SK-N-SH treated with all-trans-retinoic acid at 6 μM for 48 hours (cell line): Measurements from ENCODE around the gene TFG.

Source experiments
- ATAC-seq: fragments of 200-7000 bp; cut with Tn5 transposase; 3 replicates; pipeline ENCODE4 v1.9.1; 2020; ENCODE audit warnings: mild to moderate bottlenecking, moderate library complexity
- ARNTL ChIP-seq: fragments of 450-650 bp; formaldehyde crosslinking; IDR thresholded peaks from 2 replicates; pipeline ENCODE4 v1.5.0; 2020; ENCODE audit warnings: low read depth, mild to moderate bottlenecking, moderate library complexity, borderline replicate concordance
- BACH2 ChIP-seq: fragments of 250-450 bp; sonication (Bioruptor Pico); IDR thresholded peaks from 2 replicates; pipeline ENCODE4 v1.9.0; 2021; ENCODE audit warnings: mild to moderate bottlenecking, borderline replicate concordance
- CSDC2 ChIP-seq: fragments of 250-450 bp; sonication (Bioruptor Pico); IDR thresholded peaks from 2 replicates; pipeline ENCODE4 v1.5.0; 2020; ENCODE audit warnings: mild to moderate bottlenecking, moderate library complexity
- ESRRG ChIP-seq: fragments of 250-450 bp; sonication (Bioruptor Pico); IDR thresholded peaks from 2 replicates; pipeline ENCODE4 v1.6.1; 2021; ENCODE audit warnings: mild to moderate bottlenecking
- GLIS3 ChIP-seq: fragments of 250-450 bp; sonication (Bioruptor Pico); IDR thresholded peaks from 2 replicates; pipeline ENCODE4 v1.5.0; 2020; ENCODE audit warnings: mild to moderate bottlenecking, moderate library complexity
- ISL1 ChIP-seq: fragments of 250-450 bp; sonication (Bioruptor Pico); IDR thresholded peaks from 2 replicates; pipeline ENCODE4 v2.1.2; 2022; ENCODE audit warnings: mild to moderate bottlenecking, moderate library complexity
- OSR1 ChIP-seq: fragments of 250-450 bp; sonication (Bioruptor Pico); IDR thresholded peaks from 2 replicates; pipeline ENCODE4 v1.8.0; 2022; ENCODE audit warnings: moderate library complexity, mild to moderate bottlenecking, inconsistent platforms
- PPARA ChIP-seq: fragments of 250-450 bp; sonication (Bioruptor Pico); IDR thresholded peaks from 2 replicates; pipeline ENCODE4 v1.5.0; 2020; ENCODE audit warnings: mild to moderate bottlenecking, borderline replicate concordance
- RARB ChIP-seq: fragments of 250-450 bp; sonication (Bioruptor Pico); IDR thresholded peaks from 2 replicates; pipeline ENCODE4 v1.8.0; 2021; ENCODE audit warnings: mild to moderate bottlenecking, moderate library complexity
- SNAI2 ChIP-seq: fragments of 250-450 bp; sonication (Bioruptor Pico); IDR thresholded peaks from 2 replicates; pipeline ENCODE4 v1.5.0; 2020; ENCODE audit warnings: mild to moderate bottlenecking, moderate library complexity
- TCF4 ChIP-seq: fragments of 250-450 bp; sonication (Bioruptor Pico); IDR thresholded peaks from 2 replicates; pipeline ENCODE4 v1.8.0; 2021; ENCODE audit warnings: mild to moderate bottlenecking, moderate library complexity, borderline replicate concordance
- TOX ChIP-seq: fragments of 250-450 bp; sonication (Bioruptor Pico); IDR thresholded peaks from 2 replicates; pipeline ENCODE4 v1.8.0; 2021; ENCODE audit warnings: mild to moderate bottlenecking, moderate library complexity, borderline replicate concordance
- ZC3H10 ChIP-seq: fragments of 250-450 bp; sonication (Bioruptor Pico); IDR thresholded peaks from 2 replicates; pipeline ENCODE4 v1.5.1; 2021; ENCODE audit warnings: mild to moderate bottlenecking, moderate library complexity
- ZFP3 ChIP-seq: fragments of 250-450 bp; sonication (Bioruptor Pico); IDR thresholded peaks from 2 replicates; pipeline ENCODE4 v1.5.0; 2020; ENCODE audit warnings: mild to moderate bottlenecking, moderate library complexity
- ZFP30 ChIP-seq: fragments of 450-650 bp; formaldehyde crosslinking; IDR thresholded peaks from 2 replicates; pipeline ENCODE4 v1.5.0; 2022; ENCODE audit warnings: mild to moderate bottlenecking, moderate library complexity
- ZNF565 ChIP-seq: fragments of 450-650 bp; formaldehyde crosslinking; conservative IDR thresholded peaks from 2 replicates; pipeline ENCODE4 v1.5.0; 2020; ENCODE audit warnings: low read depth, mild to moderate bottlenecking, moderate library complexity
- ZNF70 ChIP-seq: fragments of 450-650 bp; formaldehyde crosslinking; IDR thresholded peaks from 2 replicates; pipeline ENCODE4 v1.5.0; 2020; ENCODE audit warnings: mild to moderate bottlenecking, moderate library complexity
- ZNF8 ChIP-seq: fragments of 450-650 bp; formaldehyde crosslinking; IDR thresholded peaks from 2 replicates; pipeline ENCODE4 v1.5.0; 2020; ENCODE audit warnings: mild to moderate bottlenecking, moderate library complexity
- TF ChIP-seq, protein P1 (sequence below): fragments of 250-450 bp; sonication (Bioruptor Pico); IDR thresholded peaks from 2 replicates; pipeline ENCODE4 v1.5.1; 2021; ENCODE audit warnings: mild to moderate bottlenecking, moderate library complexity
- TF ChIP-seq, protein P2 (sequence below): fragments of 250-450 bp; sonication (Bioruptor Pico); IDR thresholded peaks from 2 replicates; pipeline ENCODE4 v1.8.0; 2020; ENCODE audit warnings: mild to moderate bottlenecking, moderate library complexity, borderline replicate concordance
- TF ChIP-seq, protein P3 (sequence below): fragments of 250-450 bp; sonication (Bioruptor Pico); IDR thresholded peaks from 2 replicates; pipeline ENCODE4 v1.5.0; 2020; ENCODE audit warnings: mild to moderate bottlenecking, moderate library complexity
- TF ChIP-seq, protein P4 (sequence below): fragments of 250-450 bp; sonication (Bioruptor Pico); IDR thresholded peaks from 2 replicates; pipeline ENCODE4 v1.5.1; 2020; ENCODE audit warnings: low read depth, mild to moderate bottlenecking, moderate library complexity
- TF ChIP-seq, protein P5 (sequence below): fragments of 250-450 bp; sonication (Bioruptor Pico); IDR thresholded peaks from 2 replicates; pipeline ENCODE4 v1.8.0; 2021; ENCODE audit warnings: low read depth, mild to moderate bottlenecking, moderate library complexity, borderline replicate concordance

TFG gene

DNA sequence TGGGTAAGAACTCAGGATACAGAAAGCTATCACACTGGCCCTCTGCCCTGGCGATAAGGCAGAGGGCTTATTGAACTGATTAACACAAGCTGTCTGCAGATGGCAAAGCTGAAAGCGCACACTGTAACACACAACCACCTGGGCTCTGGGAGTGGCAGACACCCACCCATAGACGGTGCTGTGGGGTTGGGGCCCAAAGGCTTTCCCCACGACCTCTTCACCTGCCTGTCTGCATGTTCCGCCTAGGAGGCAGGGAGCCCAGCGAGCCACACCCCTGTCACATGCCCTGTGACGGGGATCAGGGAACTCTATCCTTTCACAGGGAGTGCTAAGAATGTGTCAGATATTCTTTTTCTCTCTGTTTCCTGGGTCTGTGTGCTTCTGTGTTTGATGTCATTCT is 12.1 kb upstream of the TFG start:
- no peak for ATAC-seq
- TF ChIP-seq, protein P1, sequence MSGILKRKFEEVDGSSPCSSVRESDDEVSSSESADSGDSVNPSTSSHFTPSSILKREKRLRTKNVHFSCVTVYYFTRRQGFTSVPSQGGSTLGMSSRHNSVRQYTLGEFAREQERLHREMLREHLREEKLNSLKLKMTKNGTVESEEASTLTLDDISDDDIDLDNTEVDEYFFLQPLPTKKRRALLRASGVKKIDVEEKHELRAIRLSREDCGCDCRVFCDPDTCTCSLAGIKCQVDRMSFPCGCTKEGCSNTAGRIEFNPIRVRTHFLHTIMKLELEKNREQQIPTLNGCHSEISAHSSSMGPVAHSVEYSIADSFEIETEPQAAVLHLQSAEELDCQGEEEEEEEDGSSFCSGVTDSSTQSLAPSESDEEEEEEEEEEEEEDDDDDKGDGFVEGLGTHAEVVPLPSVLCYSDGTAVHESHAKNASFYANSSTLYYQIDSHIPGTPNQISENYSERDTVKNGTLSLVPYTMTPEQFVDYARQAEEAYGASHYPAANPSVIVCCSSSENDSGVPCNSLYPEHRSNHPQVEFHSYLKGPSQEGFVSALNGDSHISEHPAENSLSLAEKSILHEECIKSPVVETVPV (CRISPR knock-in tag): no peak
- TF ChIP-seq ISL1 (CRISPR knock-in tag): no peak
- TF ChIP-seq OSR1 (CRISPR knock-in tag): no peak
- TF ChIP-seq, protein P2, sequence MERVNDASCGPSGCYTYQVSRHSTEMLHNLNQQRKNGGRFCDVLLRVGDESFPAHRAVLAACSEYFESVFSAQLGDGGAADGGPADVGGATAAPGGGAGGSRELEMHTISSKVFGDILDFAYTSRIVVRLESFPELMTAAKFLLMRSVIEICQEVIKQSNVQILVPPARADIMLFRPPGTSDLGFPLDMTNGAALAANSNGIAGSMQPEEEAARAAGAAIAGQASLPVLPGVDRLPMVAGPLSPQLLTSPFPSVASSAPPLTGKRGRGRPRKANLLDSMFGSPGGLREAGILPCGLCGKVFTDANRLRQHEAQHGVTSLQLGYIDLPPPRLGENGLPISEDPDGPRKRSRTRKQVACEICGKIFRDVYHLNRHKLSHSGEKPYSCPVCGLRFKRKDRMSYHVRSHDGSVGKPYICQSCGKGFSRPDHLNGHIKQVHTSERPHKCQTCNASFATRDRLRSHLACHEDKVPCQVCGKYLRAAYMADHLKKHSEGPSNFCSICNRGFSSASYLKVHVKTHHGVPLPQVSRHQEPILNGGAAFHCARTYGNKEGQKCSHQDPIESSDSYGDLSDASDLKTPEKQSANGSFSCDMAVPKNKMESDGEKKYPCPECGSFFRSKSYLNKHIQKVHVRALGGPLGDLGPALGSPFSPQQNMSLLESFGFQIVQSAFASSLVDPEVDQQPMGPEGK (CRISPR knock-in tag): no peak
- TF ChIP-seq ZNF565 (CRISPR knock-in tag): no peak
- no peak for TF ChIP-seq BACH2 (CRISPR knock-in tag)
- TF ChIP-seq, protein P3, sequence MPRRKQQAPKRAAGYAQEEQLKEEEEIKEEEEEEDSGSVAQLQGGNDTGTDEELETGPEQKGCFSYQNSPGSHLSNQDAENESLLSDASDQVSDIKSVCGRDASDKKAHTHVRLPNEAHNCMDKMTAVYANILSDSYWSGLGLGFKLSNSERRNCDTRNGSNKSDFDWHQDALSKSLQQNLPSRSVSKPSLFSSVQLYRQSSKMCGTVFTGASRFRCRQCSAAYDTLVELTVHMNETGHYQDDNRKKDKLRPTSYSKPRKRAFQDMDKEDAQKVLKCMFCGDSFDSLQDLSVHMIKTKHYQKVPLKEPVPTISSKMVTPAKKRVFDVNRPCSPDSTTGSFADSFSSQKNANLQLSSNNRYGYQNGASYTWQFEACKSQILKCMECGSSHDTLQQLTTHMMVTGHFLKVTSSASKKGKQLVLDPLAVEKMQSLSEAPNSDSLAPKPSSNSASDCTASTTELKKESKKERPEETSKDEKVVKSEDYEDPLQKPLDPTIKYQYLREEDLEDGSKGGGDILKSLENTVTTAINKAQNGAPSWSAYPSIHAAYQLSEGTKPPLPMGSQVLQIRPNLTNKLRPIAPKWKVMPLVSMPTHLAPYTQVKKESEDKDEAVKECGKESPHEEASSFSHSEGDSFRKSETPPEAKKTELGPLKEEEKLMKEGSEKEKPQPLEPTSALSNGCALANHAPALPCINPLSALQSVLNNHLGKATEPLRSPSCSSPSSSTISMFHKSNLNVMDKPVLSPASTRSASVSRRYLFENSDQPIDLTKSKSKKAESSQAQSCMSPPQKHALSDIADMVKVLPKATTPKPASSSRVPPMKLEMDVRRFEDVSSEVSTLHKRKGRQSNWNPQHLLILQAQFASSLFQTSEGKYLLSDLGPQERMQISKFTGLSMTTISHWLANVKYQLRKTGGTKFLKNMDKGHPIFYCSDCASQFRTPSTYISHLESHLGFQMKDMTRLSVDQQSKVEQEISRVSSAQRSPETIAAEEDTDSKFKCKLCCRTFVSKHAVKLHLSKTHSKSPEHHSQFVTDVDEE (CRISPR knock-in tag): no peak
- no peak for TF ChIP-seq ZFP30
- TF ChIP-seq ARNTL (CRISPR knock-in tag): no peak
- TF ChIP-seq PPARA: no peak
- TF ChIP-seq TCF4: no peak
- TF ChIP-seq ZC3H10 (CRISPR knock-in tag): no peak

DNA sequence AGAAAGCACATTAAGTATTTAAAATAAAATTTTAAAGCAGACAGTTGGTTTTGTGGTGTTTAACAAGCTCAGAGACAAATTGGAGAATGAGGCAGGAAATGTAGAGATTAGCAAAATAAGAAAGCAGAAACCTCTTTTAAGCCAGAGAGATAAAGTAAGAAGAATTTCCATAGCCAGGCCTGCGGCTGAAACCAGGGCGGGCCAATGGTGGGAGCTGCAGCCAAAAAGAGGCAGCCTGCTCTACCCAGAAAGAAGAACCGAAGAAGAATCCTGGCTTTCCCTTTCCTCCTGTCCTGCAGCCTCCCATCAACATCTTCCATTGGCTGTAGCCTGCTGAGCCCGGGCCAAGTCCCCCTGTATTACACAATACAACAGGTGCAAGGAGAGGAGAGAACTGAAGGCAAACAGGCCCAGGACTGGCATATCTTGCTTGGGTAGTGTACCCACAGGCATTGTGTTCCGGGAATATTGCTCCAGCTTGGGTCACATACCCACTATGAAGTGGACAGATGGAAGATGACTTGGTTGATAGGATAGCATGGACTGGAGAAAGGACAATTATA is 11.5 kb upstream of the TFG start:
- ATAC-seq: no peak
- no peak for TF ChIP-seq BACH2 (CRISPR knock-in tag)
- TF ChIP-seq CSDC2 (CRISPR knock-in tag): no peak
- TF ChIP-seq ZNF70 (CRISPR knock-in tag): no peak
- TF ChIP-seq SNAI2 (CRISPR knock-in tag): no peak
- TF ChIP-seq, protein P3 (CRISPR knock-in tag): no peak
- TF ChIP-seq PPARA: no peak
- no peak for TF ChIP-seq ZNF565 (CRISPR knock-in tag)
- TF ChIP-seq, protein P4, sequence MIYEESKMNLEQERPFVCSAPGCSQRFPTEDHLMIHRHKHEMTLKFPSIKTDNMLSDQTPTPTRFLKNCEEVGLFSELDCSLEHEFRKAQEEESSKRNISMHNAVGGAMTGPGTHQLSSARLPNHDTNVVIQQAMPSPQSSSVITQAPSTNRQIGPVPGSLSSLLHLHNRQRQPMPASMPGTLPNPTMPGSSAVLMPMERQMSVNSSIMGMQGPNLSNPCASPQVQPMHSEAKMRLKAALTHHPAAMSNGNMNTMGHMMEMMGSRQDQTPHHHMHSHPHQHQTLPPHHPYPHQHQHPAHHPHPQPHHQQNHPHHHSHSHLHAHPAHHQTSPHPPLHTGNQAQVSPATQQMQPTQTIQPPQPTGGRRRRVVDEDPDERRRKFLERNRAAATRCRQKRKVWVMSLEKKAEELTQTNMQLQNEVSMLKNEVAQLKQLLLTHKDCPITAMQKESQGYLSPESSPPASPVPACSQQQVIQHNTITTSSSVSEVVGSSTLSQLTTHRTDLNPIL (CRISPR knock-in tag): no peak
- TF ChIP-seq GLIS3 (CRISPR knock-in tag): no peak
- TF ChIP-seq ZFP30: no peak
- no peak for TF ChIP-seq ZFP3 (CRISPR knock-in tag)
- TF ChIP-seq, protein P1 (CRISPR knock-in tag): no peak
- TF ChIP-seq RARB (CRISPR knock-in tag): no peak
- TF ChIP-seq, protein P5, sequence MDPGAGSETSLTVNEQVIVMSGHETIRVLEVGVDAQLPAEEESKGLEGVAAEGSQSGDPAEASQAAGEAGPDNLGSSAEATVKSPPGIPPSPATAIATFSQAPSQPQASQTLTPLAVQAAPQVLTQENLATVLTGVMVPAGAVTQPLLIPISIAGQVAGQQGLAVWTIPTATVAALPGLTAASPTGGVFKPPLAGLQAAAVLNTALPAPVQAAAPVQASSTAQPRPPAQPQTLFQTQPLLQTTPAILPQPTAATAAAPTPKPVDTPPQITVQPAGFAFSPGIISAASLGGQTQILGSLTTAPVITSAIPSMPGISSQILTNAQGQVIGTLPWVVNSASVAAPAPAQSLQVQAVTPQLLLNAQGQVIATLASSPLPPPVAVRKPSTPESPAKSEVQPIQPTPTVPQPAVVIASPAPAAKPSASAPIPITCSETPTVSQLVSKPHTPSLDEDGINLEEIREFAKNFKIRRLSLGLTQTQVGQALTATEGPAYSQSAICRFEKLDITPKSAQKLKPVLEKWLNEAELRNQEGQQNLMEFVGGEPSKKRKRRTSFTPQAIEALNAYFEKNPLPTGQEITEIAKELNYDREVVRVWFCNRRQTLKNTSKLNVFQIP (CRISPR knock-in tag): no peak
- no peak for TF ChIP-seq ESRRG (CRISPR knock-in tag)
- TF ChIP-seq ZNF8 (CRISPR knock-in tag): no peak
- TF ChIP-seq ISL1 (CRISPR knock-in tag): no peak
- TF ChIP-seq TOX: no peak
- TF ChIP-seq ARNTL (CRISPR knock-in tag): no peak
- no peak for TF ChIP-seq OSR1 (CRISPR knock-in tag)
